Psoas muscle (tissue), 8 donors: ENCODE measurements around the gene UBE4A. TPM values are rescaled to one million over a fixed set of nuclear protein-coding genes. Genes with fewer than 3 reads are reported as not detected.

Experiments used
- ATAC-seq, 4 donors: fragments of 200-7000 bp; cut with Tn5 transposase; one replicate each; pipeline ENCODE4 v1.9.1; 2020; ENCODE audit warnings: moderate library complexity in 3 of 4, mild to moderate bottlenecking in 2 of 4
- DNase-seq, 2 donors: peaks; one replicate each; pipeline ENCODE4 v3.0.0-alpha.2; 2020
- H3K27ac ChIP-seq: fragments of 200-600 bp; one replicate; pipeline ENCODE4 v1.8.0; 2022
- H3K27me3 ChIP-seq, 3 donors: fragments of 200-600 bp in 1 of 3; one replicate each; pipeline versions ENCODE4 v1.6.1 to v1.8.0; 2013 to 2022; ENCODE audit warnings: low read length in 2 of 3, mild to moderate bottlenecking in 2 of 3, moderate library complexity in 1 of 3; ENCODE audit not compliant: insufficient read depth in 3 of 3
- H3K36me3 ChIP-seq, 2 donors: fragments of 200-600 bp in 1 of 2; one replicate each; pipeline versions ENCODE4 v1.6.1 to v1.8.0; 2013 to 2022; ENCODE audit warnings: low read depth in 1 of 2, mild to moderate bottlenecking in 1 of 2, moderate library complexity in 1 of 2; ENCODE audit not compliant: insufficient read depth in 1 of 2
- H3K4me1 ChIP-seq: fragments of 200-600 bp; one replicate; pipeline ENCODE4 v1.8.0; 2022
- H3K4me3 ChIP-seq: fragments of 200-600 bp; one replicate; pipeline ENCODE4 v1.8.0; 2022; ENCODE audit warnings: mild to moderate bottlenecking
- H3K9me3 ChIP-seq: fragments of 200-600 bp; one replicate; pipeline ENCODE4 v1.8.0; 2022
- CTCF ChIP-seq: fragments of 200-600 bp; IDR thresholded peaks from one replicate; pipeline ENCODE4 v1.8.0; 2022; ENCODE audit warnings: antibody characterized with exemption
- WGBS, 3 donors: extraction: QIAGEN DNeasy Blood & Tissue Kit; methylation state at CpG; one replicate each; pipeline versions ENCODE4 v1.1.6 to v1.1.7; 2013; 5-methylcytosine and 5-hydroxymethylcytosine counted together
- intact Hi-C, 2 donors: fragments of 100-400 bp; cut with DNase I; formaldehyde crosslinking; loops; one replicate each; pipeline versions ENCODE4 v1.11.0 to v1.14.2; 2022
- polyA plus RNA-seq, 3 donors: library from polyadenylated mRNA; stranded (reverse); fragments of 200-250 nt; gene quantifications; one replicate each; pipeline ENCODE4 v1.2.3, GENCODE V29; 2013
- total RNA-seq, 4 donors: library from RNA; stranded (reverse); fragmentation: NEBNext Ultra II Directional in 2 of 4; extraction: Animal tissue kit (Norgen Biotek cat#: 25700) in 2 of 4; gene quantifications; one replicate each; pipeline versions ENCODE4 v1.2.1 to v1.2.4, GENCODE V29; 2021 to 2023
- donor health status: healthy with polysubstance abuse.
- donor health status: DM: no; HTN: no; CAD: no; lungs with moderate emphysema.
- donor health status: Bipolar disorder and iron deficiency.
- donor health status: healthy.
- donor health status: DM: yes; HTN: yes; CAD: no.
- donor health status: DM: no; HTN: no; CAD: no.
- donor health status: DM: no; HTN: no; CAD: no.
- donor health status: DM: yes; HTN: yes; CAD: no.

The UBE4A gene
- total and polyA plus RNA-seq, 7 donors = 15.0 to 42.3 (median 31.0) TPM

DNA sequence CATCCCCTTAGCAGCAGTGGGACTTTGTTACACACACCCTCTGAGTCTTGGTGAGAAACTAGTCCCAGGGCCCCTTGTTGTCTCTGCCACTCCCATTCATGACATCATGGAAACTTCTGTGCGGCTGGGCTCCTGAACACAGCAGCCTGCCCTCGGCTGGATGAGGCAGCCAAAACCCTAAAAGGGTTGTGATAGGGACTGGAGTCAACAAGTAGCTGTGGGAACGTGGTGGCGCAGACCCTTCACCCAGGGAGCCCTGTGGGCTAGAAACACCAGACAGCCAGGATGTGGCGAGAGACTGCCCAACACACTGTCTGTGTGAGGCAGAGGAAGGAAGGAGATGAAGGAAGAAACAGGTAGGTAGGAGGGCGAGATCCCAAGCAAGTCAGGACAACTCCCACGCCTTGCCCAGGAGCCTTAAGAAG, 20.8 kb upstream of the UBE4A start:
- no peaks in the 10 kb centered on the region for H3K36me3 ChIP-seq
- no peak for DNase-seq
- no peak for TF ChIP-seq CTCF
- 63 to 67% (median 65%) methylated on average over 7 of the region's 7 CpGs for WGBS, 3 donors
- H3K9me3 ChIP-seq = no peaks in the 10 kb centered on the region
- H3K4me3 ChIP-seq = no peak overlapping the region
- no peak overlapping the region for H3K27ac ChIP-seq
- intact Hi-C loops = no loop called here
- H3K4me1 ChIP-seq = no peaks in the 10 kb centered on the region
- ATAC-seq = no peak
- no peaks in the 10 kb centered on the region for H3K27me3 ChIP-seq

- H3K27ac ChIP-seq = no peak overlapping the region
- H3K36me3 ChIP-seq = no peaks in the 10 kb centered on the region
- no peaks in the 10 kb centered on the region for H3K9me3 ChIP-seq
- no peak overlapping the region for H3K4me3 ChIP-seq
- DNase-seq = no peak
- WGBS, 3 donors = 63 to 76% (median 75%) methylated on average over 5 of the region's 5 CpGs
- intact Hi-C loops = no loop called here
- H3K27me3 ChIP-seq = no peaks in the 10 kb centered on the region
- ATAC-seq = no peak
- H3K4me1 ChIP-seq = no peaks in the 10 kb centered on the region
- TF ChIP-seq CTCF = no peak
Measured at GRCh38 chr11:118339281-118339961, 20.0 kb upstream of the UBE4A start.

GRCh38 chr11:118340449-118340848, 19.0 kb upstream of the UBE4A start:
- TF ChIP-seq CTCF = no peak
- 79 to 85% (median 82%) methylated on average over 3 of the region's 3 CpGs for WGBS, 3 donors
- intact Hi-C loops = loop anchor here in 1 of 2 donors (10.0 kb wide), 1 partner anchor 46 kb away; no protein-coding TSS in a partner anchor

DNA sequence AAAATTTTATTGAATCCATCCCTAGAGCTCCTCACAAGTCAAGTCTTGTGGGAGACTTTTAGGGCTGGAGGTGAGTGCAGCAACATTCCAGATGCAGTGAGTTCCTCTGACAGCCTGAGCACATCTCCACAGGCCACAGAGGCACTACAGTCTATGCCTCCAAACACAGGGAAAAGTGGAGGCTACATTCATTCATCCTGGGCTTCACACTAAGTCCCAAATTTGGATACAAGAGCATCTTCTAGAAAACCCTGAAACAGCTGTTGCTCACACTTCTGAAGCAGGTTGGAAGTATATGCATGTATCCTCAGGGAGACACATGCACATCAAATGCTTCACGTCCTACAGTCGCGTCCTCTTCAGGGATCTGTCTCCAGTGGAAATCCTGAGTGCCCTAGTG, 18.1 kb upstream of the UBE4A start:
- TF ChIP-seq CTCF = no peak
- intact Hi-C loops = loop anchor here in 1 of 2 donors (10.0 kb wide), 1 partner anchor 46 kb away; no protein-coding TSS in a partner anchor
- Histone ChIP-seq H3K27me3 (peaks cover 0 to 2% (median 0%) of the 10 kb centered on the region in 3 donors), H3K36me3 (no peaks in the 10 kb centered on the region), H3K4me1 (no peaks in the 10 kb centered on the region), H3K27ac (no peak overlapping the region), H3K4me3 (no peak overlapping the region), H3K9me3 (no peaks in the 10 kb centered on the region)
- DNase-seq (no peak), ATAC-seq (no peak)
- 85 to 90% (median 89%) methylated on average over 3 of the region's 3 CpGs for WGBS, 3 donors

More at GRCh38 chr11:118340449-118340848, 19.0 kb upstream of the UBE4A start:
- Histone ChIP-seq H3K4me3 (no peak overlapping the region), H3K27ac (no peak overlapping the region), H3K27me3 (no peaks in the 10 kb centered on the region), H3K4me1 (no peaks in the 10 kb centered on the region), H3K36me3 (no peaks in the 10 kb centered on the region), H3K9me3 (no peaks in the 10 kb centered on the region)
- DNase-seq = no peak
- no peak for ATAC-seq
